ENCODE measurements around the gene GP1BB. TPM values are rescaled to one million over a fixed set of nuclear protein-coding genes. Genes with fewer than 3 reads are reported as not detected.

Gene GP1BB
- total RNA-seq, 1 experiment from 2014 or later = 4.3 TPM

DNA sequence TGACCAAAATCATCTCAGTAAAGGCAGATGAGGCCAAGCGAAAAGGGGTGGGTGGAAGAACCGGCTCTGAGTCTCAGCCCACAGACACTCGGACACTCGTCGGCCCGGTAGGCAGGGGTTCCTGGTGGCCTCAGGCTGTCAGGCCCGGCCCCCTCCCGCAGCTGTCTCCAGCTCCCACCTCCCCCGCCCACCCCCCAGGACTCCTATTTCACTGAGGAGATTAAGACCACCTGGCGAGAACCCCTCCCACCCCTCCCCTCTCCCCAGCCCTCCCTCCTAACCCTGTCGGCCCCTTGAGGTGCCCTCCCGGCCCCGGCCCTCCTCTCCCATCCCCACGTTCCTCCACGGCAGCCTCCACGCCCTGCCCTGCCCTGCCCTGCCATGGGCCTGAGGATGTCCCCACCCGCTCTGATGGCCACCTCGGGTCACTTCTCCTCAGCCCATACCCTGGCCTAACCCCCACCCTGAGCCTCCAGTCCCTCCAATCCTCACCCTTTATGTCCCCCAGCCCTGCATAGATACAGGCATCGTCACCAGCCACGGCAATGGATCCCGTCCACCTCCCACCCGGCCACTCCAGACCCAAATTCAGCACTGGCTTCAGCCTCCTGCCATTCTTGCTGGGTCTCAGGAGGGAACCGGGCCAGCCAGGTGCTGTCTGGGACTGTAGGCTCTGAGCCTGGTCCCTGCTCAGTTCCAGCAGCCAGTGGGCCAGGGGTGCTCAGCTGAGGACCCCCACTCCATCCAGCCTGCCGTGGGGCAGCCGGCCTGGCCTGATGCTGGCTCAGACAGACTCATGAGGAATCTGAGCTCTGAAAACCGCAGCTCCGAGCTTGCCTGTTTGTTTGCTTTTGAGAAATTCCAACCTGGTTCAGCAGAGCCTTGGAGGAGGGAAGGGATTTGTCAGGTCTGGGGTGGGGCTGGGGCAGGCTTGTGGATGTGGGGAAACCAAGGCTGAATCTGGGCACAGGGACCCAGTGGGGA is 27.5 kb downstream of the GP1BB start:
- TF ChIP-seq, protein P1, sequence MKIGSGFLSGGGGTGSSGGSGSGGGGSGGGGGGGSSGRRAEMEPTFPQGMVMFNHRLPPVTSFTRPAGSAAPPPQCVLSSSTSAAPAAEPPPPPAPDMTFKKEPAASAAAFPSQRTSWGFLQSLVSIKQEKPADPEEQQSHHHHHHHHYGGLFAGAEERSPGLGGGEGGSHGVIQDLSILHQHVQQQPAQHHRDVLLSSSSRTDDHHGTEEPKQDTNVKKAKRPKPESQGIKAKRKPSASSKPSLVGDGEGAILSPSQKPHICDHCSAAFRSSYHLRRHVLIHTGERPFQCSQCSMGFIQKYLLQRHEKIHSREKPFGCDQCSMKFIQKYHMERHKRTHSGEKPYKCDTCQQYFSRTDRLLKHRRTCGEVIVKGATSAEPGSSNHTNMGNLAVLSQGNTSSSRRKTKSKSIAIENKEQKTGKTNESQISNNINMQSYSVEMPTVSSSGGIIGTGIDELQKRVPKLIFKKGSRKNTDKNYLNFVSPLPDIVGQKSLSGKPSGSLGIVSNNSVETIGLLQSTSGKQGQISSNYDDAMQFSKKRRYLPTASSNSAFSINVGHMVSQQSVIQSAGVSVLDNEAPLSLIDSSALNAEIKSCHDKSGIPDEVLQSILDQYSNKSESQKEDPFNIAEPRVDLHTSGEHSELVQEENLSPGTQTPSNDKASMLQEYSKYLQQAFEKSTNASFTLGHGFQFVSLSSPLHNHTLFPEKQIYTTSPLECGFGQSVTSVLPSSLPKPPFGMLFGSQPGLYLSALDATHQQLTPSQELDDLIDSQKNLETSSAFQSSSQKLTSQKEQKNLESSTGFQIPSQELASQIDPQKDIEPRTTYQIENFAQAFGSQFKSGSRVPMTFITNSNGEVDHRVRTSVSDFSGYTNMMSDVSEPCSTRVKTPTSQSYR (CRISPR knock-in tag; IDR thresholded peaks at IDR 0.05) = no peak
- TF ChIP-seq, protein P2, sequence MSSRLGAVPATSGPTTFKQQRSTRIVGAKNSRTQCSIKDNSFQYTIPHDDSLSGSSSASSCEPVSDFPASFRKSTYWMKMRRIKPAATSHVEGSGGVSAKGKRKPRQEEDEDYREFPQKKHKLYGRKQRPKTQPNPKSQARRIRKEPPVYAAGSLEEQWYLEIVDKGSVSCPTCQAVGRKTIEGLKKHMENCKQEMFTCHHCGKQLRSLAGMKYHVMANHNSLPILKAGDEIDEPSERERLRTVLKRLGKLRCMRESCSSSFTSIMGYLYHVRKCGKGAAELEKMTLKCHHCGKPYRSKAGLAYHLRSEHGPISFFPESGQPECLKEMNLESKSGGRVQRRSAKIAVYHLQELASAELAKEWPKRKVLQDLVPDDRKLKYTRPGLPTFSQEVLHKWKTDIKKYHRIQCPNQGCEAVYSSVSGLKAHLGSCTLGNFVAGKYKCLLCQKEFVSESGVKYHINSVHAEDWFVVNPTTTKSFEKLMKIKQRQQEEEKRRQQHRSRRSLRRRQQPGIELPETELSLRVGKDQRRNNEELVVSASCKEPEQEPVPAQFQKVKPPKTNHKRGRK (CRISPR knock-in tag; IDR thresholded peaks at IDR 0.05; ENCODE audit: borderline replicate concordance) = no peak
- TF ChIP-seq EMX1 (CRISPR knock-in tag; IDR thresholded peaks at IDR 0.05) (no peak), NR1H2 (CRISPR knock-in tag; IDR thresholded peaks at IDR 0.05) (no peak), ZBTB21 (CRISPR knock-in tag; IDR thresholded peaks at IDR 0.05; ENCODE audit: borderline replicate concordance) (no peak), NFATC4 (CRISPR knock-in tag; IDR thresholded peaks at IDR 0.05) (no peak), TEAD4 (CRISPR knock-in tag; IDR thresholded peaks at IDR 0.05) (no peak), FOXJ3 (CRISPR knock-in tag; IDR thresholded peaks at IDR 0.05; ENCODE audit: borderline replicate concordance) (no peak), GTF2I (CRISPR knock-in tag; conservative IDR thresholded peaks at IDR 0.05) (no peak), ZNF121 (CRISPR knock-in tag; IDR thresholded peaks at IDR 0.05) (no peak), JUN (CRISPR knock-in tag; IDR thresholded peaks at IDR 0.05) (no peak)
- TF ChIP-seq, protein P3, sequence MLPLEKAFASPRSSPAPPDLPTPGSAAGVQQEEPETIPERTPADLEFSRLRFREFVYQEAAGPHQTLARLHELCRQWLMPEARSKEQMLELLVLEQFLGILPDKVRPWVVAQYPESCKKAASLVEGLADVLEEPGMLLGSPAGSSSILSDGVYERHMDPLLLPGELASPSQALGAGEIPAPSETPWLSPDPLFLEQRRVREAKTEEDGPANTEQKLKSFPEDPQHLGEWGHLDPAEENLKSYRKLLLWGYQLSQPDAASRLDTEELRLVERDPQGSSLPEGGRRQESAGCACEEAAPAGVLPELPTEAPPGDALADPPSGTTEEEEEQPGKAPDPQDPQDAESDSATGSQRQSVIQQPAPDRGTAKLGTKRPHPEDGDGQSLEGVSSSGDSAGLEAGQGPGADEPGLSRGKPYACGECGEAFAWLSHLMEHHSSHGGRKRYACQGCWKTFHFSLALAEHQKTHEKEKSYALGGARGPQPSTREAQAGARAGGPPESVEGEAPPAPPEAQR (CRISPR knock-in tag; IDR thresholded peaks at IDR 0.05) = no peak
- TF ChIP-seq, protein P4, sequence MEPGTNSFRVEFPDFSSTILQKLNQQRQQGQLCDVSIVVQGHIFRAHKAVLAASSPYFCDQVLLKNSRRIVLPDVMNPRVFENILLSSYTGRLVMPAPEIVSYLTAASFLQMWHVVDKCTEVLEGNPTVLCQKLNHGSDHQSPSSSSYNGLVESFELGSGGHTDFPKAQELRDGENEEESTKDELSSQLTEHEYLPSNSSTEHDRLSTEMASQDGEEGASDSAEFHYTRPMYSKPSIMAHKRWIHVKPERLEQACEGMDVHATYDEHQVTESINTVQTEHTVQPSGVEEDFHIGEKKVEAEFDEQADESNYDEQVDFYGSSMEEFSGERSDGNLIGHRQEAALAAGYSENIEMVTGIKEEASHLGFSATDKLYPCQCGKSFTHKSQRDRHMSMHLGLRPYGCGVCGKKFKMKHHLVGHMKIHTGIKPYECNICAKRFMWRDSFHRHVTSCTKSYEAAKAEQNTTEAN (CRISPR knock-in tag; IDR thresholded peaks at IDR 0.05) = no peak
- TF ChIP-seq, protein P5, sequence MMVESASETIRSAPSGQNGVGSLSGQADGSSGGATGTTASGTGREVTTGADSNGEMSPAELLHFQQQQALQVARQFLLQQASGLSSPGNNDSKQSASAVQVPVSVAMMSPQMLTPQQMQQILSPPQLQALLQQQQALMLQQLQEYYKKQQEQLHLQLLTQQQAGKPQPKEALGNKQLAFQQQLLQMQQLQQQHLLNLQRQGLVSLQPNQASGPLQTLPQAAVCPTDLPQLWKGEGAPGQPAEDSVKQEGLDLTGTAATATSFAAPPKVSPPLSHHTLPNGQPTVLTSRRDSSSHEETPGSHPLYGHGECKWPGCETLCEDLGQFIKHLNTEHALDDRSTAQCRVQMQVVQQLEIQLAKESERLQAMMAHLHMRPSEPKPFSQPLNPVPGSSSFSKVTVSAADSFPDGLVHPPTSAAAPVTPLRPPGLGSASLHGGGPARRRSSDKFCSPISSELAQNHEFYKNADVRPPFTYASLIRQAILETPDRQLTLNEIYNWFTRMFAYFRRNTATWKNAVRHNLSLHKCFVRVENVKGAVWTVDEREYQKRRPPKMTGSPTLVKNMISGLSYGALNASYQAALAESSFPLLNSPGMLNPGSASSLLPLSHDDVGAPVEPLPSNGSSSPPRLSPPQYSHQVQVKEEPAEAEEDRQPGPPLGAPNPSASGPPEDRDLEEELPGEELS (CRISPR knock-in tag; IDR thresholded peaks at IDR 0.05) = no peak
- H3K4me1 Mint-ChIP-seq = peaks cover 2% of the 10 kb centered on the region
- H3K27me3 Mint-ChIP-seq (ENCODE audit: low read depth) = peaks cover 42% of the 10 kb centered on the region
- POLR2A ChIA-PET = no interaction called here
- H3K27ac Mint-ChIP-seq = no peak overlapping the region
- DNase-seq (ENCODE audit: low spot score) = no peak
- ATAC-seq = no peak
- H3K4me3 Mint-ChIP-seq = no peak overlapping the region
- H3K9me3 Mint-ChIP-seq = no peaks in the 10 kb centered on the region
- CTCF ChIA-PET = interaction anchor here (0.9 to 7.5 kb wide), 11 partner anchors 10 to 203 kb away, joined by 3 to 110 read pairs (median 4); partner anchors contain the start of gene GP1BB
- no peaks in the 10 kb centered on the region for H3K36me3 Mint-ChIP-seq

All from WTC11 (cell line).